Glomerular visceral epithelial cell (primary cell): ENCODE measurements around the gene BLOC1S5.
"Not testable (repeated sequence)": the region's sequence is repeated elsewhere in the genome, so short reads cannot be mapped to it uniquely, and the experiment has no call there.

Experiments used
- DNase-seq: peaks from one replicate; pipeline ENCODE4 v3.0.0-alpha.2; 2016; ENCODE audit errors: extremely low spot score

Gene BLOC1S5

GRCh38 chr6:8082572-8082953 lies 18.4 kb upstream of the BLOC1S5 start:
- DNase-seq = no peak

- DNase-seq = peak; percentile 48
Observed at GRCh38 chr6:8080362-8081151, 16.4 kb upstream of the BLOC1S5 start.

- peak; percentile 63 for DNase-seq
Observed at GRCh38 chr6:8079126-8079525, 14.9 kb upstream of the BLOC1S5 start.

GRCh38 chr6:8077991-8078390 lies 13.8 kb upstream of the BLOC1S5 start:
- DNase-seq = no peak

- no peak for DNase-seq
Observed at GRCh38 chr6:8075704-8076103, 11.5 kb upstream of the BLOC1S5 start.

- no peak for DNase-seq
Observed at GRCh38 chr6:8075185-8075584, 11.0 kb upstream of the BLOC1S5 start.

- DNase-seq = no peak
Observed at GRCh38 chr6:8074213-8074612, 10.0 kb upstream of the BLOC1S5 start.

GRCh38 chr6:8073758-8074157 lies 9.6 kb upstream of the BLOC1S5 start:
- no peak for DNase-seq

GRCh38 chr6:8070718-8071117 lies 6.5 kb upstream of the BLOC1S5 start:
- no peak for DNase-seq

GRCh38 chr6:8069631-8070284 lies 5.6 kb upstream of the BLOC1S5 start:
- DNase-seq = no peak

GRCh38 chr6:8069151-8069550 lies 5.0 kb upstream of the BLOC1S5 start:
- no peak for DNase-seq

GRCh38 chr6:8066108-8066507 lies 1.9 kb upstream of the BLOC1S5 start:
- DNase-seq = no peak

GRCh38 chr6:8065519-8065911 lies 1.3 kb upstream of the BLOC1S5 start:
- no peak for DNase-seq

- DNase-seq = no peak
Observed at GRCh38 chr6:8064638-8065518, 689 bp upstream of the BLOC1S5 start.

- DNase-seq = no peak
Observed at GRCh38 chr6:8061736-8062135, 2.5 kb downstream of the BLOC1S5 start.

GRCh38 chr6:8060346-8060745 lies 3.8 kb downstream of the BLOC1S5 start:
- DNase-seq = no peak

GRCh38 chr6:8059129-8059528 lies 5.1 kb downstream of the BLOC1S5 start:
- peak; percentile 25 for DNase-seq

GRCh38 chr6:8057793-8058192 lies 6.4 kb downstream of the BLOC1S5 start:
- DNase-seq = no peak

GRCh38 chr6:8057263-8057662 lies 6.9 kb downstream of the BLOC1S5 start:
- DNase-seq = no peak

GRCh38 chr6:8054276-8054675 lies 9.9 kb downstream of the BLOC1S5 start:
- no peak for DNase-seq

GRCh38 chr6:8047541-8048292 lies 16.5 kb downstream of the BLOC1S5 start:
- DNase-seq = no peak

GRCh38 chr6:8045769-8046168 lies 18.4 kb downstream of the BLOC1S5 start:
- DNase-seq = not testable (repeated sequence)
